Measurements from ENCODE around the gene ITIH3. TPM values are rescaled to one million over a fixed set of nuclear protein-coding genes. Genes with fewer than 3 reads are reported as not detected.
A peak's percentile ranks its signal among the peaks of the same experiment; 100 is the strongest.

The ITIH3 gene
- total RNA-seq, 1 experiment from 2014 or later: not detected

DNA sequence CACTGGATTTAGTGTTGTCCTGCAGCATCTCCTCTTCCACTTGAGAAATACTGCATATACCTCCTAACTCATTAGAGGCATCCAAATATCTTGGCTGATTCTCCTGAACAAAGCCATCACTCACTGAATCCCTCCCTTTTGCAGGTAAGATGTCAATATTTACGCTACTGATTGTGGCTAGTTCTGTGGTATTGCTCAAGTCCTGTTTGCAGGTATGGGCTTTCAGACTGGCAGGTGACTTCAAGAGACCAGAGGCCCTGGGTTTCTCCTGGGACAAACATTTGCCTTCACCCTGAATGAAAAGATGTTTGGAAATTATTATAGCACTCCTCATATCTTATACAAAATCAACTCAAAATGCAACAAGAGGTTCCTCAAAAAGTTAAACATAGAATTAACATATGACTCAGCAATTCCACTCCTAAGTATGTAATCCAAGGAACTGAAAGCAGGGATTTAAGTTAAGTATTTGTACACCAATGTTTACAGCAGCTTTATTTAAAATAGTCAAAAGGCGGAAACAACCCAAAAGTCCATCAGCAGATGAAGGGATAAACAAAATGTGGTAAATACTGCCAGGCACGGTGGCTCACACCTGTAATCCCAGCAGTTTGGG, 42.4 kb upstream of the ITIH3 start:
- no peaks in the 10 kb centered on the region for H3K4me1 ChIP-seq (ENCODE audit: insufficient read depth, low read length)
- no peaks in the 10 kb centered on the region for H3K79me2 ChIP-seq (ENCODE audit: insufficient read depth, low read length)
- H2BK15ac ChIP-seq (ENCODE audit: low read depth, low read length): no peak overlapping the region
- no peak for DNase-seq
- no peaks in the 10 kb centered on the region for H3K4me1 Mint-ChIP-seq
- H3K14ac ChIP-seq (ENCODE audit: insufficient read depth, low read length): no peak overlapping the region
- no peaks in the 10 kb centered on the region for H3K23me2 ChIP-seq (ENCODE audit: insufficient read length, low read depth, low read length, poor library complexity, severe bottlenecking)
- H3K56ac ChIP-seq (ENCODE audit: insufficient read length, low read depth, low read length): no peak overlapping the region
- no peaks in the 10 kb centered on the region for H3K9me3 ChIP-seq (ENCODE audit: control insufficient read depth, low read depth, low read length)
- no peak overlapping the region for H3T11ph ChIP-seq (ENCODE audit: low read length)
- no peak overlapping the region for H3K18ac ChIP-seq (ENCODE audit: insufficient read length, low read depth, low read length)
- no peak overlapping the region for H2BK20ac ChIP-seq (ENCODE audit: low read depth, low read length, poor library complexity, severe bottlenecking)
- H2AFZ ChIP-seq (ENCODE audit: low read length): no peak overlapping the region
- H3K79me1 ChIP-seq (ENCODE audit: insufficient read depth, low read depth, low read length, poor library complexity, severe bottlenecking): no peaks in the 10 kb centered on the region
- TF ChIP-seq, protein P1, sequence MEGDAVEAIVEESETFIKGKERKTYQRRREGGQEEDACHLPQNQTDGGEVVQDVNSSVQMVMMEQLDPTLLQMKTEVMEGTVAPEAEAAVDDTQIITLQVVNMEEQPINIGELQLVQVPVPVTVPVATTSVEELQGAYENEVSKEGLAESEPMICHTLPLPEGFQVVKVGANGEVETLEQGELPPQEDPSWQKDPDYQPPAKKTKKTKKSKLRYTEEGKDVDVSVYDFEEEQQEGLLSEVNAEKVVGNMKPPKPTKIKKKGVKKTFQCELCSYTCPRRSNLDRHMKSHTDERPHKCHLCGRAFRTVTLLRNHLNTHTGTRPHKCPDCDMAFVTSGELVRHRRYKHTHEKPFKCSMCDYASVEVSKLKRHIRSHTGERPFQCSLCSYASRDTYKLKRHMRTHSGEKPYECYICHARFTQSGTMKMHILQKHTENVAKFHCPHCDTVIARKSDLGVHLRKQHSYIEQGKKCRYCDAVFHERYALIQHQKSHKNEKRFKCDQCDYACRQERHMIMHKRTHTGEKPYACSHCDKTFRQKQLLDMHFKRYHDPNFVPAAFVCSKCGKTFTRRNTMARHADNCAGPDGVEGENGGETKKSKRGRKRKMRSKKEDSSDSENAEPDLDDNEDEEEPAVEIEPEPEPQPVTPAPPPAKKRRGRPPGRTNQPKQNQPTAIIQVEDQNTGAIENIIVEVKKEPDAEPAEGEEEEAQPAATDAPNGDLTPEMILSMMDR (conservative IDR thresholded peaks at IDR 0.05): no peak
- H3K27ac Mint-ChIP-seq: peak overlapping the region in 2 of 3 experiments; percentile 44 to 71; a peak in 2 of 7 replicates
- no CpG with 5 or more reads among the region's 3 CpGs for WGBS (ENCODE audit: extremely low coverage, insufficient read length, low lambda C conversion rate)
- H3K4me3 Mint-ChIP-seq: no peak overlapping the region
- H2BK120ac ChIP-seq (ENCODE audit: low read depth, low read length, poor library complexity, severe bottlenecking): no peak overlapping the region
- H4K91ac ChIP-seq (ENCODE audit: insufficient read length, low read depth, low read length): no peak overlapping the region
- no peak overlapping the region for H3K4ac ChIP-seq (ENCODE audit: low read depth, low read length)
- H4K8ac ChIP-seq (replicated peaks; ENCODE audit: insufficient read length, low read depth, low read length): no peak overlapping the region
- no peak overlapping the region for H2BK12ac ChIP-seq (ENCODE audit: insufficient read length, low read depth, low read length)
- no peaks in the 10 kb centered on the region for H3K27me3 ChIP-seq (ENCODE audit: insufficient read depth, low read length)
- no peak overlapping the region for H3K9ac ChIP-seq (ENCODE audit: extremely low read depth, insufficient read length, low read length)
- H4K20me1 ChIP-seq (ENCODE audit: control insufficient read depth, insufficient read depth, insufficient read length): no peaks in the 10 kb centered on the region
- no peak overlapping the region for H3K23ac ChIP-seq (ENCODE audit: insufficient read length, low read depth, low read length)
- H3K4me2 ChIP-seq (ENCODE audit: insufficient read depth, insufficient read length, low read length): no peak overlapping the region
- no peak overlapping the region for H3K27ac ChIP-seq (ENCODE audit: insufficient read length, low read depth, low read length)
- H2AK5ac ChIP-seq (ENCODE audit: insufficient read length, low read length): no peak overlapping the region
- H4K5ac ChIP-seq (ENCODE audit: insufficient read length, low read depth, low read length): no peak overlapping the region
- no peak overlapping the region for H2BK5ac ChIP-seq (ENCODE audit: insufficient read length, low read length)
- H3K36me3 Mint-ChIP-seq (ENCODE audit: insufficient read depth in 1 of 3, low read depth in 3 of 3): peaks cover 27 to 64% (median 50%) of the 10 kb centered on the region in 3 experiments; a peak in 6 of 7 replicates
- no peaks in the 10 kb centered on the region for H3K27me3 Mint-ChIP-seq (ENCODE audit: low read depth)
- no peaks in the 10 kb centered on the region for H3K9me3 Mint-ChIP-seq

Data from H9 (cell line).